Measurements from ENCODE around the gene C16orf96.

GRCh38 chr16:4534151-4534790 lies 21.9 kb upstream of the C16orf96 start:
- TF ChIP-seq CTCF (IDR thresholded peaks at IDR 0.05) (no peak), POLR2A (IDR thresholded peaks at IDR 0.05) (no peak), POLR2AphosphoS5 (IDR thresholded peaks at IDR 0.05; ENCODE audit: insufficient read depth in 1 of 2, low read depth in 1 of 2) (no peak)

Data from vagina (tissue), 2 donors.